ENCODE measurements around the gene PTBP1. TPM values are rescaled to one million over a fixed set of nuclear protein-coding genes. Genes with fewer than 3 reads are reported as not detected.
A peak's percentile ranks its signal among the peaks of the same experiment; 100 is the strongest.

The PTBP1 gene
- total and polyA plus RNA-seq, 2 experiments from 2014 or later: 178 to 219 TPM

GRCh38 chr19:799076-799881 lies 2.0 kb downstream of the PTBP1 start:
- no peak for TF ChIP-seq EZH2phosphoT487 (IDR thresholded peaks at IDR 0.05; ENCODE audit: low read depth, severe bottlenecking, unreplicated experiment)
- TF ChIP-seq, protein P1, sequence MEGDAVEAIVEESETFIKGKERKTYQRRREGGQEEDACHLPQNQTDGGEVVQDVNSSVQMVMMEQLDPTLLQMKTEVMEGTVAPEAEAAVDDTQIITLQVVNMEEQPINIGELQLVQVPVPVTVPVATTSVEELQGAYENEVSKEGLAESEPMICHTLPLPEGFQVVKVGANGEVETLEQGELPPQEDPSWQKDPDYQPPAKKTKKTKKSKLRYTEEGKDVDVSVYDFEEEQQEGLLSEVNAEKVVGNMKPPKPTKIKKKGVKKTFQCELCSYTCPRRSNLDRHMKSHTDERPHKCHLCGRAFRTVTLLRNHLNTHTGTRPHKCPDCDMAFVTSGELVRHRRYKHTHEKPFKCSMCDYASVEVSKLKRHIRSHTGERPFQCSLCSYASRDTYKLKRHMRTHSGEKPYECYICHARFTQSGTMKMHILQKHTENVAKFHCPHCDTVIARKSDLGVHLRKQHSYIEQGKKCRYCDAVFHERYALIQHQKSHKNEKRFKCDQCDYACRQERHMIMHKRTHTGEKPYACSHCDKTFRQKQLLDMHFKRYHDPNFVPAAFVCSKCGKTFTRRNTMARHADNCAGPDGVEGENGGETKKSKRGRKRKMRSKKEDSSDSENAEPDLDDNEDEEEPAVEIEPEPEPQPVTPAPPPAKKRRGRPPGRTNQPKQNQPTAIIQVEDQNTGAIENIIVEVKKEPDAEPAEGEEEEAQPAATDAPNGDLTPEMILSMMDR (IDR thresholded peaks at IDR 0.05; ENCODE audit: poor library complexity): peak; percentile 26
- Histone ChIP-seq H4K20me1 (ENCODE audit: insufficient read depth, poor library complexity, severe bottlenecking) (peaks cover 64% of the 10 kb centered on the region), H3K36me3 (replicated peaks; ENCODE audit: insufficient read depth, low read depth) (no peaks in the 10 kb centered on the region), H3K27ac (peak overlapping the region; percentile 97), H3K9me2 (replicated peaks; ENCODE audit: insufficient read depth) (no peaks in the 10 kb centered on the region), H3K4me3 (peak overlapping the region; percentile 100), H3K79me2 (peaks cover 68% of the 10 kb centered on the region), H3K27me3 (no peaks in the 10 kb centered on the region), H3K9me3 (ENCODE audit: low read depth) (no peaks in the 10 kb centered on the region), H3K4me2 (peak overlapping the region; percentile 98), H3K4me1 (ENCODE audit: insufficient read depth) (peaks cover 40% of the 10 kb centered on the region), H2AFZ (no peak overlapping the region)
- no peak for DNase-seq (ENCODE audit: low spot score)
- WGBS (ENCODE audit: low lambda C conversion rate, missing lambda C conversion rate): 7% methylated on average over 28 of the region's 28 CpGs

DNA sequence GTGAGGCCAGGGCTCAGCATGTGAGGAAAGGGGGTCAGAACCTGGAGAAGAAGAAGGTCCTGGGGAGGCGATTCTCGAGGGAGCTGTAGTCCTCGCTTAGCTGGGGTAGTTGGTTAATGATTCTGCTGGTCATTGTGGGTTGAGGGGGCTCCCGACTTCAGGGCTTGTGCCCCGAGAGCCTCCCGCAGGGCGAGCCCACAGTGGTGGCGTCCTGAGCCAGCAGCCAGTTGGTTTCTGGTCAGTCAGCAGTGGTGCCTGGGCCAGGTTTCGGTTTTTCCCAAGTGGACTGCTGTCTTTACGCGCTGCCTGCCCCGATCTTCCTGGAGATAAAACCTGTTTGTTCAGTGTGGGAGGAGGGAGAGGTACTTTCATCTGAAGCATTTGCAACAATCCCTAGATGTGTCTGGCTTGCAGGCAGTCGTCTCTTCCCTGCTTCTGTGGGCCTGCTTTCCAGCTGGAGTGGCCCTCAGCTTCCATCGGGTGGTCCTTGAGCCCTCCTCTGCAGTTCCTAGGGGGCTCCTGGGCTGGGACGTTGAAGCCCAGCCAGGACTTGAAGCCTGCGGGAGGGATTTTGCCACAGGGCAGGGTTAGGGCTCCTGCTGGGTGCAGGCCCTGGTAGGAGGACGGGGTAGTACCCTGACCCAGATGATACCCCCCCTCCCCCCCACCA lies 3.2 kb downstream of the PTBP1 start:
- 37% methylated on average over 16 of the region's 17 CpGs for WGBS (ENCODE audit: low lambda C conversion rate, missing lambda C conversion rate)
- Histone ChIP-seq H3K27ac (peak overlapping the region; percentile 97), H2AFZ (no peak overlapping the region), H3K4me1 (ENCODE audit: insufficient read depth) (peaks cover 40% of the 10 kb centered on the region), H3K4me3 (peak overlapping the region; percentile 100), H3K36me3 (replicated peaks; ENCODE audit: insufficient read depth, low read depth) (no peaks in the 10 kb centered on the region), H3K9me3 (ENCODE audit: low read depth) (no peaks in the 10 kb centered on the region), H3K9me2 (replicated peaks; ENCODE audit: insufficient read depth) (no peaks in the 10 kb centered on the region), H3K27me3 (no peaks in the 10 kb centered on the region), H3K79me2 (peaks cover 80% of the 10 kb centered on the region), H3K4me2 (peak overlapping the region; percentile 98), H4K20me1 (ENCODE audit: insufficient read depth, poor library complexity, severe bottlenecking) (peaks cover 77% of the 10 kb centered on the region)
- peak; percentile 78 for DNase-seq (ENCODE audit: low spot score)
- TF ChIP-seq EZH2phosphoT487 (IDR thresholded peaks at IDR 0.05; ENCODE audit: low read depth, severe bottlenecking, unreplicated experiment) (no peak), EZH2 (IDR thresholded peaks at IDR 0.05; ENCODE audit: borderline replicate concordance) (no peak)
- TF ChIP-seq, protein P1 (IDR thresholded peaks at IDR 0.05; ENCODE audit: poor library complexity): no peak

GRCh38 chr19:801030-801860 lies 4.0 kb downstream of the PTBP1 start:
- no peak for DNase-seq (ENCODE audit: low spot score)
- Histone ChIP-seq H3K4me3 (no peak overlapping the region), H2AFZ (no peak overlapping the region), H3K4me2 (peak overlapping the region; percentile 98), H3K27ac (peak overlapping the region; percentile 97), H3K4me1 (ENCODE audit: insufficient read depth) (peaks cover 40% of the 10 kb centered on the region), H3K27me3 (no peaks in the 10 kb centered on the region), H3K36me3 (replicated peaks; ENCODE audit: insufficient read depth, low read depth) (no peaks in the 10 kb centered on the region), H3K9me3 (ENCODE audit: low read depth) (no peaks in the 10 kb centered on the region), H3K9me2 (replicated peaks; ENCODE audit: insufficient read depth) (no peaks in the 10 kb centered on the region), H3K79me2 (peaks cover 85% of the 10 kb centered on the region), H4K20me1 (ENCODE audit: insufficient read depth, poor library complexity, severe bottlenecking) (peaks cover 84% of the 10 kb centered on the region)
- 73% methylated on average over 29 of the region's 29 CpGs for WGBS (ENCODE audit: low lambda C conversion rate, missing lambda C conversion rate)
- TF ChIP-seq EZH2phosphoT487 (IDR thresholded peaks at IDR 0.05; ENCODE audit: low read depth, severe bottlenecking, unreplicated experiment) (no peak), EZH2 (IDR thresholded peaks at IDR 0.05; ENCODE audit: borderline replicate concordance) (no peak)
- TF ChIP-seq, protein P1 (IDR thresholded peaks at IDR 0.05; ENCODE audit: poor library complexity): no peak
